ENCODE results near the gene MACROD2. TPM values are rescaled to one million over a fixed set of nuclear protein-coding genes. Genes with fewer than 3 reads are reported as not detected.

MACROD2 gene
- total RNA-seq, 1 experiment from 2014 or later: 1.6 TPM

GRCh38 chr20:14538433-14538832, 543.1 kb downstream of the MACROD2 start:
- Mint-ChIP-seq H3K4me1 (no peaks in the 10 kb centered on the region), H3K9me3 (no peaks in the 10 kb centered on the region), H3K27me3 (ENCODE audit: low read depth) (no peaks in the 10 kb centered on the region), H3K36me3 (ENCODE audit: insufficient read depth in 1 of 3, low read depth in 3 of 3) (no peaks in the 10 kb centered on the region), H3K4me3 (no peak overlapping the region; a peak in 1 of 5 replicates), H3K27ac (no peak overlapping the region)
- H2BK12ac ChIP-seq (ENCODE audit: insufficient read length, low read depth, low read length): no peak overlapping the region
- no peak overlapping the region for H4K91ac ChIP-seq (ENCODE audit: insufficient read length, low read depth, low read length)
- no peak overlapping the region for H2BK120ac ChIP-seq (ENCODE audit: low read depth, low read length, poor library complexity, severe bottlenecking)
- H2BK20ac ChIP-seq (ENCODE audit: low read depth, low read length, poor library complexity, severe bottlenecking): no peak overlapping the region
- no peaks in the 10 kb centered on the region for H3K23me2 ChIP-seq (ENCODE audit: insufficient read length, low read depth, low read length, poor library complexity, severe bottlenecking)
- no peaks in the 10 kb centered on the region for H3K27me3 ChIP-seq (ENCODE audit: insufficient read depth, low read length)
- no peak overlapping the region for H3K9ac ChIP-seq (ENCODE audit: extremely low read depth, insufficient read length, low read length)
- H3K4me1 ChIP-seq (ENCODE audit: insufficient read depth, low read length): no peaks in the 10 kb centered on the region
- no peaks in the 10 kb centered on the region for H3K9me3 ChIP-seq (ENCODE audit: control insufficient read depth, low read depth, low read length)
- H4K8ac ChIP-seq (replicated peaks; ENCODE audit: insufficient read length, low read depth, low read length): no peak overlapping the region
- no peak overlapping the region for H3K4me2 ChIP-seq (ENCODE audit: insufficient read depth, insufficient read length, low read length)
- no peak overlapping the region for H3K27ac ChIP-seq (ENCODE audit: insufficient read length, low read depth, low read length)
- H2BK5ac ChIP-seq (ENCODE audit: insufficient read length, low read length): no peak overlapping the region
- H4K5ac ChIP-seq (ENCODE audit: insufficient read length, low read depth, low read length): no peak overlapping the region
- no peak overlapping the region for H3T11ph ChIP-seq (ENCODE audit: low read length)
- no peaks in the 10 kb centered on the region for H3K79me1 ChIP-seq (ENCODE audit: insufficient read depth, low read depth, low read length, poor library complexity, severe bottlenecking)
- no peak for TF ChIP-seq CTCF (conservative IDR thresholded peaks at IDR 0.05)
- DNase-seq: no peak
- no peaks in the 10 kb centered on the region for H3K79me2 ChIP-seq (ENCODE audit: insufficient read depth, low read length)
- H2BK15ac ChIP-seq (ENCODE audit: low read depth, low read length): no peak overlapping the region
- no CpG with 5 or more reads among the region's 5 CpGs for WGBS (ENCODE audit: extremely low coverage, insufficient read length, low lambda C conversion rate)
- H3K14ac ChIP-seq (ENCODE audit: insufficient read depth, low read length): no peak overlapping the region
- H3K56ac ChIP-seq (ENCODE audit: insufficient read length, low read depth, low read length): no peak overlapping the region
- no peak overlapping the region for H3K23ac ChIP-seq (ENCODE audit: insufficient read length, low read depth, low read length)
- H2AFZ ChIP-seq (ENCODE audit: low read length): no peak overlapping the region
- no peak overlapping the region for H3K4ac ChIP-seq (ENCODE audit: low read depth, low read length)
- H2AK5ac ChIP-seq (ENCODE audit: insufficient read length, low read length): no peak overlapping the region
- H3K18ac ChIP-seq (ENCODE audit: insufficient read length, low read depth, low read length): no peak overlapping the region
- H4K20me1 ChIP-seq (ENCODE audit: control insufficient read depth, insufficient read depth, insufficient read length): no peaks in the 10 kb centered on the region

Data from H9 (cell line).